NB4 (cell line): Measurements from ENCODE around the gene ADAMTS6.

Source experiments
- CTCF ChIP-seq: IDR thresholded peaks from one replicate; pipeline ENCODE4 v1.5.1; 2012; ENCODE audit warnings: low read depth, low read length
- TF ChIP-seq, protein P1 (sequence below): IDR thresholded peaks from 2 replicates; pipeline ENCODE4 v1.6.1; 2011; ENCODE audit warnings: low read depth, low read length

DNA sequence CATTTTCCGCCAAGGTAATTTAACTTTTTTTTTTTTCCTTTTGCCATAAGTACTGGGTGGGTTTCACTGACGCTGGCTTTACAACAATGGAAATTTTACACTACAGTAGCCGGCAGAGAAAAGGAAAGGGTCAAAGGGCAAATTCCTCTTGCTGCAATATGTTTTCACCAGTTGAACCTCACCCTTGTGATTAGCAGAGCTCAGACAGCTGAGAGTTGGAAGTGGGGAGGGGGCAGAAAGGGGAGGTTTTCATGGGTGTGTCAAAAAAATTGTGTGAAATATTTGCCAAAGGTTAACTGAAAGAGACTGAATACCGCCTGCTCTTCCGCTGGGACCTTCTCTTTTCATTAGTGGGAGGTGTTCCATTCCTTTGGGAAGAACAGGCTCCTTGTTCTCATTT lies 296.9 kb downstream of the ADAMTS6 start:
- TF ChIP-seq, protein P1, sequence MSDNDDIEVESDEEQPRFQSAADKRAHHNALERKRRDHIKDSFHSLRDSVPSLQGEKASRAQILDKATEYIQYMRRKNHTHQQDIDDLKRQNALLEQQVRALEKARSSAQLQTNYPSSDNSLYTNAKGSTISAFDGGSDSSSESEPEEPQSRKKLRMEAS, result no peak
- no peak for TF ChIP-seq CTCF
